Measurements from ENCODE around the gene OLIG1.

DNA sequence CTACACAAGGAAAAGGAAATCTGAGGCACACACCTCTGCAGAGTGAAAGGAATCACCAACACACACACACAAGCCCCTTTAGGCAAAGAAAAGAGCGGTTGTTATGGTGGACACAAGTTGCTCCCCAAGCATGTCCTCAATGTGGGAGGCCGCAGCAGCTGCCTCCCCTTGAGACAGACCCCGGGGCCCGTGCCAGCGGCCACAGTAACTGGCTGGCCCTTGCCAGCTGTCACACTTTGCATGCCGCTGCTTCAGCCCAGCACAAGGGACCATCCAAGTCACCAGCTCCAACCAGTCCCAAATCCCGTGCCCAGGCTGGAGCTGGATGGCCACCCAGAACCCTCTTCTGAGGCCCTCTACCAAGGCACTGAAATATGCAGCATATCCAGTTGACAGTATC lies 2.9 kb upstream of the OLIG1 start:
- TF ChIP-seq TBP (IDR thresholded peaks at IDR 0.05; ENCODE audit: low read depth, low read length) (no peak), POLR2AphosphoS5 (IDR thresholded peaks at IDR 0.05; ENCODE audit: low read depth, low read length) (no peak), EZH2 (IDR thresholded peaks at IDR 0.05; ENCODE audit: low read depth, low read length, severe bottlenecking) (no peak), YY1 (IDR thresholded peaks at IDR 0.05; ENCODE audit: low read depth, low read length) (no peak), POLR2A (IDR thresholded peaks at IDR 0.05; ENCODE audit: control extremely low read depth in 1 of 2, low read depth in 2 of 2, low read length in 2 of 2) (no peak), GABPA (IDR thresholded peaks at IDR 0.05; ENCODE audit: borderline replicate concordance, insufficient read depth, low read length) (no peak)
- TF ChIP-seq, protein P1, sequence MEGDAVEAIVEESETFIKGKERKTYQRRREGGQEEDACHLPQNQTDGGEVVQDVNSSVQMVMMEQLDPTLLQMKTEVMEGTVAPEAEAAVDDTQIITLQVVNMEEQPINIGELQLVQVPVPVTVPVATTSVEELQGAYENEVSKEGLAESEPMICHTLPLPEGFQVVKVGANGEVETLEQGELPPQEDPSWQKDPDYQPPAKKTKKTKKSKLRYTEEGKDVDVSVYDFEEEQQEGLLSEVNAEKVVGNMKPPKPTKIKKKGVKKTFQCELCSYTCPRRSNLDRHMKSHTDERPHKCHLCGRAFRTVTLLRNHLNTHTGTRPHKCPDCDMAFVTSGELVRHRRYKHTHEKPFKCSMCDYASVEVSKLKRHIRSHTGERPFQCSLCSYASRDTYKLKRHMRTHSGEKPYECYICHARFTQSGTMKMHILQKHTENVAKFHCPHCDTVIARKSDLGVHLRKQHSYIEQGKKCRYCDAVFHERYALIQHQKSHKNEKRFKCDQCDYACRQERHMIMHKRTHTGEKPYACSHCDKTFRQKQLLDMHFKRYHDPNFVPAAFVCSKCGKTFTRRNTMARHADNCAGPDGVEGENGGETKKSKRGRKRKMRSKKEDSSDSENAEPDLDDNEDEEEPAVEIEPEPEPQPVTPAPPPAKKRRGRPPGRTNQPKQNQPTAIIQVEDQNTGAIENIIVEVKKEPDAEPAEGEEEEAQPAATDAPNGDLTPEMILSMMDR (IDR thresholded peaks at IDR 0.05; ENCODE audit: control extremely low read depth in 1 of 3, insufficient read depth in 1 of 3, low read depth in 1 of 3, low read length in 3 of 3): no peak

Data from H1 (cell line).